ENCODE data around the gene PER3.

PER3 gene

GRCh38 chr1:7846656-7847055 lies 62.6 kb downstream of the PER3 start:
- Histone ChIP-seq H3K36me3 (ENCODE audit: control insufficient read depth, low read length) (0 out of 2 replicates have a peak, but pooled peaks cover 4% of the 10 kb centered on the region), H3K9me2 (replicated peaks; ENCODE audit: control insufficient read depth, low read length) (no peaks in the 10 kb centered on the region), H3K79me2 (ENCODE audit: control insufficient read depth, low read length) (no peaks in the 10 kb centered on the region), H3F3A (ENCODE audit: control insufficient read depth, insufficient read depth) (no peaks in the 10 kb centered on the region), H3K4me1 (ENCODE audit: control insufficient read depth, low read length) (no peaks in the 10 kb centered on the region), H3K27ac (ENCODE audit: low read depth, low read length) (no peak overlapping the region), H3K9me3 (ENCODE audit: control insufficient read depth, insufficient read depth, low read length) (no peaks in the 10 kb centered on the region), H3K27me3 (ENCODE audit: control insufficient read depth, low read length) (no peaks in the 10 kb centered on the region), H3K4me3 (ENCODE audit: low read length) (no peak overlapping the region), H4K20me1 (ENCODE audit: control insufficient read depth, insufficient read depth, low read depth, low read length) (no peaks in the 10 kb centered on the region), H3K4me2 (ENCODE audit: low read length) (no peak overlapping the region)
- TF ChIP-seq CTCF (IDR thresholded peaks at IDR 0.05; ENCODE audit: low read depth, low read length, poor library complexity, severe bottlenecking) (no peak), EZH2phosphoT487 (IDR thresholded peaks at IDR 0.05; ENCODE audit: borderline replicate concordance, low read length) (no peak)

- no peaks in the 10 kb centered on the region for H3K79me2 ChIP-seq (ENCODE audit: control insufficient read depth, low read length)
- no peaks in the 10 kb centered on the region for H3F3A ChIP-seq (ENCODE audit: control insufficient read depth, insufficient read depth)
- TF ChIP-seq CTCF (IDR thresholded peaks at IDR 0.05; ENCODE audit: low read depth, low read length, poor library complexity, severe bottlenecking) (no peak), EZH2phosphoT487 (IDR thresholded peaks at IDR 0.05; ENCODE audit: borderline replicate concordance, low read length) (no peak)
- H3K4me1 ChIP-seq (ENCODE audit: control insufficient read depth, low read length), result no peaks in the 10 kb centered on the region
- H3K9me2 ChIP-seq (replicated peaks; ENCODE audit: control insufficient read depth, low read length), result no peaks in the 10 kb centered on the region
- H3K4me2 ChIP-seq (ENCODE audit: low read length), result no peak overlapping the region
- no peaks in the 10 kb centered on the region for H3K9me3 ChIP-seq (ENCODE audit: control insufficient read depth, insufficient read depth, low read length)
- no peaks in the 10 kb centered on the region for H3K27me3 ChIP-seq (ENCODE audit: control insufficient read depth, low read length)
- no peak overlapping the region for H3K4me3 ChIP-seq (ENCODE audit: low read length)
- H3K36me3 ChIP-seq (ENCODE audit: control insufficient read depth, low read length), result 0 out of 2 replicates have a peak, but pooled peaks cover 4% of the 10 kb centered on the region
- H3K27ac ChIP-seq (ENCODE audit: low read depth, low read length), result no peak overlapping the region
- H4K20me1 ChIP-seq (ENCODE audit: control insufficient read depth, insufficient read depth, low read depth, low read length), result no peaks in the 10 kb centered on the region
These were observed 63.5 kb downstream of the PER3 start for GRCh38 chr1:7847599-7847998.

GRCh38 chr1:7850786-7851185 lies 66.7 kb downstream of the PER3 start:
- no peaks in the 10 kb centered on the region for H3K79me2 ChIP-seq (ENCODE audit: control insufficient read depth, low read length)
- H3K9me3 ChIP-seq (ENCODE audit: control insufficient read depth, insufficient read depth, low read length), result no peaks in the 10 kb centered on the region
- H3K36me3 ChIP-seq (ENCODE audit: control insufficient read depth, low read length), result no peaks in the 10 kb centered on the region
- H3K4me1 ChIP-seq (ENCODE audit: control insufficient read depth, low read length), result no peaks in the 10 kb centered on the region
- H3F3A ChIP-seq (ENCODE audit: control insufficient read depth, insufficient read depth), result no peaks in the 10 kb centered on the region
- no peak overlapping the region for H3K27ac ChIP-seq (ENCODE audit: low read depth, low read length)
- H3K9me2 ChIP-seq (replicated peaks; ENCODE audit: control insufficient read depth, low read length), result no peaks in the 10 kb centered on the region
- H3K4me2 ChIP-seq (ENCODE audit: low read length), result no peak overlapping the region
- no peaks in the 10 kb centered on the region for H4K20me1 ChIP-seq (ENCODE audit: control insufficient read depth, insufficient read depth, low read depth, low read length)
- no peaks in the 10 kb centered on the region for H3K27me3 ChIP-seq (ENCODE audit: control insufficient read depth, low read length)
- no peak overlapping the region for H3K4me3 ChIP-seq (ENCODE audit: low read length)
- TF ChIP-seq EZH2phosphoT487 (IDR thresholded peaks at IDR 0.05; ENCODE audit: borderline replicate concordance, low read length) (no peak), CTCF (IDR thresholded peaks at IDR 0.05; ENCODE audit: low read depth, low read length, poor library complexity, severe bottlenecking) (no peak)

Measured in DOHH2 (cell line).